NCI-H524 treated with DMSO at 0.1 percent for 48 hours (cell line): ENCODE measurements around the gene MUC13.

Experiments
- DNase-seq: peaks from one replicate; lab custom pipeline; 2025; lab: John Stamatoyannopoulos, UW

The MUC13 gene

DNA sequence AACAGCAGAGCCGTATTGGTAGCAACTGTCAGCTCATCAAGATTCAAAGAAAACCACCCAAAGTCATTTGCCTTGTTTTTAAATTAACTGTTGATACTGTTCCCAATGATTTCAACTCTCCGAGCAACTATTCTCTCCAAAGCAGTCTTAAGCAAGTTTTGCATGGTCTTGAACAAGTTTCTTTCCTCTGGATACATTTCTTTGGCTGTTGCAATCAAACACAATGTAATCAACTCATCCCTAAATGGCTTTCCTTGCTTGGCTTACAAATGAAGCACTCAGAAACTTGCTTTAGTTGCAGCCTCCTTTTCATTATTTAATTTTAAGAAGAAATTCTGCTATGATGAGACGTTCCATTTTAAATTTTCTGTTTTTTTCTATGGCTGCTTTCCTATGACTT, 15.5 kb upstream of the MUC13 start:
- no peak for DNase-seq

DNA sequence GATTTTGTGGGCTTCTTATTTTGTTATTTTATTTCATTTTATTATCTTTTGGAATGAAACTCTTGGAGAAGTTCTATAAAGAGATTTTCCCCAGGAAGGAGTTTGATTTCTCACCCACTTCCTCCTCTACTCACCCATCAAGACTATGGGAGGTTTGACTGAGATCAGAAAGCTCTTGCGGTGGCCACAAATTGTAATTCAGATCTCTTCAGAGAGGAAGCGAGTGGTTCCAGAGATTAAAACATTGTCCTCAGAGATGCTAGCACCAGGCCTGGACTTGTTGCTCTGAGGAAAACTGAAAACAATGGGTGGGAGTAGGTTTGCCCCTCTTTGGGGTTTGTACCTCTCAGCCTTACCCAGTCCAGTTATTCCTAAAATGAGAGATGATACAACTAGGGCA, 8.1 kb upstream of the MUC13 start:
- DNase-seq = no peak

DNA sequence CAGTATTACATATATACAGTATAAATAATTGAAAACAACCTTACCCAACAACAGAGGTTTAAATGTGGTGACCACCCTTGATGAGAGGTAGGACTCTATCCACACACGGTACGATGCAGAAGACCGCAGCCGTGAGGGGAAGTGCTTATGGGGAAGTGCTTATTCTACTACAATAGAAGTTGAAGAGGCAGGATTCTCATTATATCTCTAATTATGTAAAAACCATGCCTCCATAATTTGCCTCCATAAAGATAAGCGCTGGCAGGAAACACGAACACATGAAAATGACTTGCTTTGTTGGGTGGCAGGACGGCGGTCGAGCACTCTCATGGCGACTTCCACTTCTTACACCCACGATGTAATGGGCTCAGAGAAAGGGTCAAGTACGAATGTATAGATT, 7.2 kb upstream of the MUC13 start:
- no peak for DNase-seq

DNA sequence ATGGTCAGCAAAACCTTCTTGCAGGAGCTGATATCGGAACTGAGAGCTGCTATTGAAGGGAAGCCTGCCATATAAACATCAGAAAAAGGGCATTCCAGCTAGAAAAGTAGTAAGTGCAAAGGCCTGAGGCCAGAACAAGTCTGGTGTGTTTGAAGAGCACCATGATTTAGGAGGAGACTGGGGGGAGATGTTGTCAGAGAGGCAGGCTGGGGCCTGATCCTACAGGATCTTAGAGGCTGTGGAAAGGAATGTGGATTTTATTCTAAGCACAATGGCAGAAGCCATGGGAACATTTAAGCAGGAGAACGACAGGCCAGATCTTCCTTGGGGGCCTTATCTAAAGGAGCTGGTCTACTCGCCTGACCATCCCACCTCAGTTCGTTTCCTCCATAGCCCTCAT, 5.1 kb upstream of the MUC13 start:
- no peak for DNase-seq

DNA sequence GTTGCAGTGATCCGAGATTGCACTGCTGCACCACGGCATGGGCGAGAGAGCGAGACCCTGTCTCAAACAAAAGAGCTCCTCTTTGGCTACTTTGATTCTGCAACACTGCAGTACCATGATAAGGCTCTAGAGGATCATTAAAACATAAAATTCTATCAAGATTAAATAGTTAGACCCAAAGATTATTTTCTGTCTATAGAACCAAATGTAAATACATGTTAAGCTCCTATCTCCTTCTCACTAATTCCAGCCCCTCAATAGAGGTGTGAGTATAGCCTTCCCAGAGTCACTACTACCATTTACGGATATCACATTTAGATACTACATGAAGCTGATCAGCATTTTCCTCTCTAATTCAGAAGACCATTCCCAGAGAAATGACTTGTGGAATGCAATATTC, 4.3 kb upstream of the MUC13 start:
- no peak for DNase-seq

DNA sequence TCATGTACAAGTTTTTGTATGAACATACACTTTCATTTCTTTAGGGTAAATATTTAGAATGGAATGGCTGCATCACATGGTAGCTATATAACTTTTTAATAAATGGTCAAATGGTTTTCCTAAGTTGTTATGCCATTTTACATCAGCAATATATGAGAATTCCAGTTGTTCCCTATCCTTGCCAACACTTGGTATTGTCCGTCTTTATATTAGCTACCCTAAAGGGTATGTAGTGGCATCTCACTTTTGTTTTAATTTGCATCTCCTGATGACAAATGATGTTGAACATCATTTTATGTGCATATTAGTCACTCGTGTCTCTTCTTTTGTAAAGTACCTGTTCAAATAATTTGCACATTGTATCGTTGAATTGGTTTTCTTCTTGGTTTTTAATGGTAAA, 2.5 kb upstream of the MUC13 start:
- DNase-seq = no peak

DNA sequence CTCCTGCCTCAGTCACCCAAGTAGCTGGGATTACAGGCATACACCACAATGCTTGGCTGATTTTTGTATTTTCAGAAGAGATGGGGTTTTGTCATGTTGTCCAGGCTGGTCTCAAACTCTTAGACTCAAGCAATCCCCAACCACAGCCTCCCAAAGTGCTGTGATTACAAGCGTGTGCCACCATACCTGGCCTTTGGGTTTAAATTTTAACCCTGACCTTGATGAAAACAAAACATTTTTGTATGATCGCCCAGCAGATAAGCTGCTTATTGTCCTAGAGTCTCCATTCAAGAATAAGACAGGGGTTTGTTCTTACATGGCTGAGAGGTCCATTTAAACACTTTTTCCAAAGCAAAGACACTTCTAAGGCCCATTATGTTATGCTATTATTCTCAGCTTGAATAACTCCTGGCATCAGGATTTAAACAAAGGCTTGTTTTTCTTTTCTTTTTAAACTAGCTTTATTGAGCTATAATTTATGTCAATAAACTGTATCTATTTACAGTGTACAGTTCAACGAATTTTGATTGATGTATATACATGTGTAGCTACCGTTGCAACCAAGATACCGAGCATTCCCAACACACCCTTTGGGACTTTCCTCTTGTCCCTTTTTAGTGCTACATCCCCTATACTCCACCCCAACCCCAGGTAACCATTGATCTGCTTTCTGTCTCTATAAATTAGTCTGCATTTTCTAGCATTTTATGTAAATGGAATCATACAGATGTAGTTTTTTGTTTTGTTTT, 1.4 kb upstream of the MUC13 start:
- no peak for DNase-seq

DNA sequence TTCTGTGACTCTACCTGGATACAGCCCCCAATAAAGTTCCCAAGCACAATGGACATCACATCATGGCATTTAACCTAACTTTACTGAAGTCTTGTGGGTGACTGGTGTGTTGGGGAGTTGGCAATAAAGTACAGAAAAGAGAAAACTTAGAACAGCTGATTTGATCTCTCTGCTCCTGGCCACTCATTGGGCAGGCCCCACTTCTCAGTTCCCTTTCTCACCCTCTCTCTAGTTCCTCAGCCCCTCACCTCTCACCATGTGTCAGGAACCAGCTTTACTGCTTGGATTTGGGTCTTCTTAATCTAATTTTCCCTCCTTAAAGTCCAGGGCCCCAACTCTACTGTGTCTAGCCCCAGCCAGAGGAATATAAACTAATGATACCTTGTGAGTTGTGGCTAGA, 713 bp upstream of the MUC13 start:
- DNase-seq = no peak

DNA sequence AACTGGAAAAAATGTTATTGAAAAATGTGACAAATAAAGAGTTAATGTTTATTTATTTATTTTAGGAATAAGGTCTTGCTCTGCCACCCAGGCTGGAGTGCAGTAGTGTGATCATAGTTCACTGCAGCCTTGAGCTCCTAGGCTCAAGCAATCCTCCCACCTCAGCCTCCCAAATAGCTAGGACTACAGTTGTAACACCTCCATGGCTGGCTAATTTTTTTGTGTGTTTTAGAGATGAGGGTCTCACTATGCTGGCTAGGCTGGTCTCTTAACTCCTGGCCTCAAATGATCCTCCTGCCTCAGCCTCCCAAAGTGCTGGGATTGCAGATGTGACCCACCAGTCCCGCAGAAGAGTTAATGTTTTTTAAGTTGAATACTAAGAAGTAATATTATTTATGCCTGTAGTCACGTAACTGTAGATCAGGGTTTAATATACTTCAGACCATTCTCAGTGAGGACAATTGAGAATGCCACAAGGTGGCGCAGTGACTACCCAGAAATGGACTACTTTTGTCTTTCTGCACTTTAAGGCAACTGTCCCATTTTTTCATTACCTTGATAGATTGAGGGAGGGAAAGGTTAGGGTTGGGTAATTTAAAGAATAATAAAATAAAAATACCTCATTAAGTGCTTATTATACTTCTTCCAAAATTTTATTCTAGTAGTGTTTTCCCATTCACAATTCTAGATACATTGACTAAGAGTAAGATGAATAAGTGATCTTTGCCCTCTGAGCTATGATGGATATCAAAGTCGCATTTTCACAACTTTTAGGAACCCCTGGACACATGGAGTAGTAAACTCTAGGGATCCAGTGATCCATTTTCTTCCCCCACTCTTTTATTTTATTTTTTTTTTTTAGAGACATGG, 6.0 kb downstream of the MUC13 start:
- DNase-seq = no peak

DNA sequence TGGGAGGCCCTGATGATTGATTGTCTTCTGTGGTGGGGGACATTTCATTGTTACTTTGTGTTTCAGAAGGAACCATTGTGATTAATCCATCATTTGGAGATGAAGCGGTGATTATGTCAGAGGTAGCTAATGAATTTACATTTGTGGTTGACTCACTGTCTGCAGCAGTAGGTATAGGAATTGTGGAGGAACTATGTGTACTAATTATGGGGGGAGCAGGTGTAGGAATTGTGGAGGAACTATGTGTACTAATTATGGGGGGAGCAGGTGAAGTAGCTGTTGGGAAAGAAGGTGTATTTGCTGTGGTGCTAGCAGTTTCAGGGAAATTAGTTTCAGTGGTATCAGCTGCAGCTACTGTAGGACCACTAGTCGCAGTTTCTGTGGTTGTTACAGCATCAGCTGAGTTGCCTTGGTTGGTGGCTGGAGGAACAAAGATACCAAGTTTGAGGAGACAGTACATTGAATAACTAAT, 6.9 kb downstream of the MUC13 start:
- DNase-seq = no peak

DNA sequence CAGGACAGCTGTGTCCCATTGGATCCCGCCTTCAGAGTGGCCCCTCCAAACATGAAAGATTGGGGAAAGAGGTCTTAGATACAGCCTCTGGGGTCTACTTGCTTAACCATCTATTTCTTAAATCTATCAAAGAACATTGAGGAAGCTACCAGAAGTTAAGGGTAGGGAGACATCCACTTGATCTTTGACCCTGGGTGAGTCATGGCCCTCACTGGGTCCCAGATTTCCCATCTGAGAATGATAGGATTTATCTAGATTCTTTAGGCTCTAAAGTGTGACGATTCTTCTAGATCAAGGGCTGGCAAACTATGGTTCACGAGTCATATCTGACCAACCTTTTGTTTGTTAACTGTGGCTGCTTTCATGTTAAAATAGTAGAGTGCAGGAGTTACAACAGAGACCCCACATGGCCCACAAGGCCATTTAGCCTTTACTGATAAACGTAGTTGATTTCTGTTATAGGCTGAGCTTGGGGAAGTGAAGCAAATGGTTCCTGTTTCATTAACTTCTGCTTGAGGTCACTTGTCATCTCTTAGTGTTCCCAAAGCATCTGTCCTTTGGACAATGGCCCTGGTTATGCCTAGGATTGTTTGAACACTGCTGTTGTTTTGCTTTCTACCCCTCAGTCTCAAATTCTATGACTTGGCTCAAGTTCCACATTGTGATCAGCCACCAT, 8.0 kb downstream of the MUC13 start:
- DNase-seq = no peak

DNA sequence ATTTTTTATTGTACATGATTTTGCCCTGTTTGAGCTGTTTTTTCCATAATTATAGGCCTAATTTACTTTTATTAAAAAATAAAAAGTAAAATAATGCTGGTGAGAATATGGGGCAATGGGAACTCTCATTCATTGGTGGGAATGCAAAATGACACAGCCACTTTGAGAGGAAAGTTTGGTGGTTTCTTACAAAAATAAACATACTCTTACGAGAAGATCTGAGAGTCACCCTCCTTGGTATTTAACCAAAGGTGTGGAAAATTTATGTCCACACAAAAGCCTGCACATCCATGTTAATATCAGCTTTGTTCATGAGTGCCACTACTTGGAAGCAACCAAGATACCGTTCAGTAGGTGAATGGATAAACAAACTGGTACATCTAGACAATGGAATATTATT, 9.8 kb downstream of the MUC13 start:
- no peak for DNase-seq

DNA sequence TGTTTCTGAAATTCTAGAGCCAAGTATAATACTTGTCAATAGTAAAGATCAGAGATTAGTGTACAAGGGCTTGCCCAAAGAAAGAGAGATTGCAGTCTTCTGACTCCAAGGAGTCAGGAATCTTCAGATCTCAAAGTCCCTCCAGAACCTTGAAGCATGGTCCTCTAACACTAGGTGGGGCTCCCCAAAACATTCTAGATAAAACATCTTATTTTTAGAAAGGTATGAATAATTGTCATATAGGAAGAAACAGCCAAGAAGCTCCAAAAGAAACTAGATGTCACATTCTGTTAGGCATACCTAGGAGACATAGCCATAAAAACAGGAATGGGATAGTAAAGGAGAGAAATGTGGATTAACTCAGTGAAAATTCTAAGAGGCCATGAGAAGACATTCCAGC, 10.7 kb downstream of the MUC13 start:
- no peak for DNase-seq

DNA sequence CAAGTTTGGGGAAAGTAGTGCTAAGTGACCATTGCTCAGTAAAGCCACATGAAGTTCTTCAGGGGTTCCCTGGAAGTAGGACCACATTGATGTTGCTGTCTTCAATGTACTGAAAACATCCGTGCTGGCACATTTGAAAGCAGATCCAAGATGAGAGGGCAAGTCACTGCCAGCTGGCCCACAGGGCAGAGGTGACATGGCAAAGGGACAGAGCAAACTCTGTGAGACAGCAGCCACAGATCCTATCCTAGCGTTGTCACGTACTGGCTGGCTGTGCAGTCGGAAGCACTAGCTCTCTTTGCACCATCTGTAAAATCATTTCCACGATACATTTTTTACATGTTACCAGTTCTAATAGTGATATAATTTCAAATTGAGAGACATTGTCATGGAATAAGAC, 13.8 kb downstream of the MUC13 start:
- DNase-seq = no peak

DNA sequence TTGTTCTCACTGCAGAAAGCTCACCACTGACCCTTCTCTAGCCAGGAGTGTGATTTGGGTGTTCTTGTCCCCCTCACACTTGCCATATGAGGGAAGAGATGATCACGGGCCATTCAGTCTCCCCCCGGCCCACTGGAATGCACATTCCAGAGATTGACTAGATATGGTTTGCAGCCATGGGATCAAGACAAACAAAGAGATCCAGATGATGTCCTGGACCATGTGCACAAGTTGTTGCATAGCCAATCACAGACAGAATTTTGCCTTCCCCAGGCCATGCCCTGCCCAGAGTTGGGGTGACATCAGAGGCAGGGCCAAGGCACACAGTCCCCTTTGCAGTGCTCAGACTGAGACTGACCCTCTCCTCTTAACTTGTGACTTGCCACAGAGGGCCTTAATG, 14.8 kb downstream of the MUC13 start:
- DNase-seq = no peak

DNA sequence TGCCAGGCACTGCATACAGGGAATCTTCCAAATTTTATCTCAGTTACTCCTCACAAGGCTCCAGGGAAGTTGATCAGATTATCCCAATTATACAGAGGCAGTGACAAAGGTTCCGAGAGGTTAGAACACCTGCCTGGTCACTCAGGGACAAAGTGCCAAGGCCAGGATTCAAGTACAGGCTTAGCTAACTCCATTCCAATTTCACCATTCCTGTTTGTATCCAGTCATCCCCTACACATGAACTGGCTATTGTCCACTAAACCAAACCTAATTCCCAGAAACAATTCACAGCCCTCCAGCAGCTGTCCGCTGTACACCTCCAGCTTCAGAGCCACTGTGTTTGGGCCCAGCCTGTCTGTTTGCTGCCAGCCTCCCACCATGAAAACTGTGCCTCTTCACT, 16.0 kb downstream of the MUC13 start:
- DNase-seq = no peak

DNA sequence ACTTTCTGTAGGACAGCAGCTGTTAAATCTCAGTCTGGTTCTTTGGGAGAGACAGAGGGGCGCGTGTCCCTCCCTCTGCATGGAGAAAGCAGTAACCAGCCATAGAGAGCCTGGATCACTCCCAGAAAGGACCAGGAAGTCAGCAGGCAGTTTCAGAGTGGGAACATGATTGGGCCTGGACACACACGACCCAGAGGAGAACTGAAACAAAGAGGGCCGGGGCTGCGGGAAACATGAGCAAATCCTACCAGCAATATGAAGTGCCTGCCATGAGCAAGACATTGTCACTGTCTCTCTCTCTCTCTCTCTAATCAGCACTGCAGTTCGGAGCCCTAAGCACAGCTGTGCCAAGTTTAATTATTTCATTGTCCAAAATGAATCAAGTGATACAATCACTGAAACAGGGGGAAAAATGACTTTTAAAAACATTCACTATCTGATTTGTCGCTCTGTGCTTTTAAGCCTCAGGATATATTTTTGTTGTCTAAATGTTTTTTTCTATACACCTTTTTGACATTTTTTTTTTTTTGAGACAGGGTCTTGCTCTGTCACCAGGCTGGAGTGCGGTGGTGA, 17.6 kb downstream of the MUC13 start:
- no peak for DNase-seq

DNA sequence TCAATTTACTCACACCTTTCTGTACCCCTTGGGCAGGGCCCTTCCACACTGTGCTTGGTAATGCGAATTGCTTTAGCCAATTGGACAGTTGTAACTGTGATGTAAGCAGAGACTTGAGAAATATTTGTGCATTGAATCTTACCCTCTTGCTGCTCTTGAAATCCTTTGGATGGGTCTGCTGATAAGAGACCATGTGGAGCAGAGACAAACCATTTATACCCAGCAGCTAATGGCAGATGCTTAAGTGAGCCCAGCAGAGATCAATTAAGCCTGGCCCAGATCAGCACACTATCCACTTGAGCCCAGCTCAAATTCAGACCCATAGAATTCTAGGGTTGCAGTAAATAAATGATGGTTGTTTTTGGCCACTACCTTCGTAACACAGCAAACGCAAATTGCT, 19.3 kb downstream of the MUC13 start:
- no peak for DNase-seq

DNA sequence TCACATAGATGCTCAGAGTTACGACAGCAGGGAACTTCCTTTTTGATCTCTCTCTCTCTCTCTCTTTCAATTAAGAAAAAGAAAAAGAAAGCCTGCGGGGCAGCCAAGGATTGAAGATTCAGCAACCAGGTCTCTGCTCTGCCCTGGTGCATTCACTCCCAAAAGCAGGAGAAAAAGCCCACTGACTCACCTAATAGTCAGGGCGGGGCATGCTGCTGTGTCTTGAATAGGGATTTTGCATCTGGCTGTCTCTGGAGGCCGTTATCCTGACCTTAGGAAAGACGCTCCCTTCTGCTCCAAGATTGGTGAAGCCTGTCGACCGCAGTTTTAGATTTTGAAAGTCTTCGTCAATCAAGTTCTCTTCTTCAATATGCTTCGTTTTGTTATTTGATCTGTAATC, 26.6 kb downstream of the MUC13 start:
- DNase-seq = no peak

DNA sequence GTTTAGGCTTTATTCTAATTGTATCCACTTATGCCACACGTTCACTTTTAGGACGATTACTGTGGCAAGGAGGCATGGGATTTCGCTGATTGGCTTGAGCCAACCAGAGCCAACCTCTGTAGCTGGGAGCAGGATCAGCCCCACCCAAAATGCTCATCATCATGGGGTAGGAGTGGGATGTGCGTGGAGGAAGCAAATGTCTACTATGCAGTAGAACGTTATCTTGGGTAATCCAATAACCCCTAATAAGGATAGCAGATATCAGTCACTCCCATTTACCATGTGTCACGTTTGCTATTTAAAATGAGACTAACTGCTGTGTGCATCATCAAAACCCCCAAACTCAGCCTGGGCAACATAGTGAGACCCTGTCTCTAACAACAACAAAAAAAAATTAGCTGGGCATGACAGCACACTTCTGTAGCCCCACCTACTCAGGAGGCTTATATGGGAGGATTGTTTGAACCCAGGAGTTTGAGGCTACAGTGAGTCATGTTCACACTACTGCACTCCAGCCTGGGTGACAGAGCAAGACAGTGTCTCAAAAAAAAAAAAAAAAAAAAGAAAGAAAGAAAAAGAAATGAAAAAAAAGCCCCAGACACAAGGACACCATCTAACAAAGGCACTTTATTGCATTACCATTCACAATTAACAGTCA, 29.6 kb downstream of the MUC13 start:
- no peak for DNase-seq

DNA sequence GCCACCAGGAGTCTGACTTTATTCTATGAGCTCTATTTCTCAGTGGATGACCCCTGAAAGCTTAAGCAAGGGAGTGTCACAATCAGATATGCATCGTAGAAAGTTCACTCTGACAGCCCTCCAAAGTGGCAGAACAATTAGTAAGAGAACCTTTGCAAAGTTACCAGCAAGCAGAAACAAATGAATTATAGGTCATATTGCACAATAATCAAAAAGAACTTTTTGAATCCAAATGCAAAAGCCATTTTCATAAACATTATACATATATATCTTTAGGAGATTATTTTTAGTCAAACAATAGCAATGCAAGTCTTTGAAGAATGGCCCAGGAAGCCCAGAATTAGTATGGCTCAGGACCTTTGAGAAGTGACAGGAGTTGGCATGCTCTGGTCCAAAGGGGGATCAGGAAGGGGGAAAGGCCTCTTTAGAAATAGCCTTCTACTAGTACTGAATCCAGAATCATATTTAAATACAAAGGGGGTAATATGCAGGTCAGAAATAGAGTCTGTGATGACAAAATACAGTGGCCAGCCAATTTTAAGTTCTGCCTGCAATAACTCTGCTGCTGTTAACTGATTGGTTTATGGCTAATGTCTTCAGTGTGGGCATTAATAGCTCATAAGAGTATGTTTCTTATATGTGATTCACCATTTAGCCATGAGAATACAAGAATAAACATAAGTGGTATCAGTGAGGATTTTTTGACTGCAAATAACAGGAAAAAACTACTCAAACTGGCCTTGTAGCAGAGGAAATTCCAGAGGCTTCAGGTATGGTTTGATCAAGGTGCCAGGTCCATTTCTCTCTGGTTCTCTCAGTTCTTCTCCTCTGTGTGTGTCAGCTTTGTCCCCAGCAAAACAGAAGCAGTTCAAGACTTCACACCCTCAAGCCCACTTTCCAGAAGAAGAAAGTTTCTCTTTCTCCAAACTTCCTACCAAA, 30.4 kb downstream of the MUC13 start:
- DNase-seq = no peak
